NCI-H345 (cell line): Measurements from ENCODE around the gene PSMD14.
"Not testable (repeated sequence)": the region's sequence is repeated elsewhere in the genome, so short reads cannot be mapped to it uniquely, and the experiment has no call there.

ENCODE experiments used
- DNase-seq: peaks from one replicate; lab custom pipeline; 2025; lab: John Stamatoyannopoulos, UW

Gene PSMD14

GRCh38 chr2:161308178-161308955, at the start of gene PSMD14:
TSS of gene PSMD14 (plus strand) at chr2:161308425. CDS start at chr2:161318826, 10,401 bp downstream.
- DNase-seq: peak; percentile 93

DNA sequence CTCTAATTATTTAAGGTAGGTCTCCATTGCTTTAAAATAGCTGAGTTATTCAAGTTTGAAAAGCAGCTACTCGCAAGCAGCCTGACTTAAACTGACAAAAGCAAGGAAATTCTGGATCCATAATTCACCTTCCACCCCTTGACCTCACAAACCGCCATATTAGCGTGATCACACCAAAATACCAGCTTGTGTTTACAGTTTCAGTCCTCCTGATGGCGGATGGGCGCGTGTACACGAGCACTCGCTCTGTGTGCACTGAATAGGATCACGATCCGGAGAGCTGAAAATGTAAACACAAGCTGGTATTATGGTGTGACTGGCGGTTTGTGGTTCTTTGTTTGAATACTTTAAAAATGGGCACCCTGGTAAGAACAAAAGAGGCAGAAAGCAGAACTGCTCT, 42.4 kb upstream of the PSMD14 start:
- DNase-seq: peak; percentile 76

- DNase-seq: no peak
These were observed 39.1 kb upstream of the PSMD14 start for GRCh38 chr2:161269111-161269510.

GRCh38 chr2:161273038-161273760, 35.0 kb upstream of the PSMD14 start:
- peak; percentile 67 for DNase-seq

- not testable (repeated sequence) for DNase-seq
These were observed 29.5 kb upstream of the PSMD14 start for GRCh38 chr2:161278564-161279229.

- DNase-seq: not testable (repeated sequence)
These were observed 28.9 kb upstream of the PSMD14 start for GRCh38 chr2:161279230-161279815.

DNA sequence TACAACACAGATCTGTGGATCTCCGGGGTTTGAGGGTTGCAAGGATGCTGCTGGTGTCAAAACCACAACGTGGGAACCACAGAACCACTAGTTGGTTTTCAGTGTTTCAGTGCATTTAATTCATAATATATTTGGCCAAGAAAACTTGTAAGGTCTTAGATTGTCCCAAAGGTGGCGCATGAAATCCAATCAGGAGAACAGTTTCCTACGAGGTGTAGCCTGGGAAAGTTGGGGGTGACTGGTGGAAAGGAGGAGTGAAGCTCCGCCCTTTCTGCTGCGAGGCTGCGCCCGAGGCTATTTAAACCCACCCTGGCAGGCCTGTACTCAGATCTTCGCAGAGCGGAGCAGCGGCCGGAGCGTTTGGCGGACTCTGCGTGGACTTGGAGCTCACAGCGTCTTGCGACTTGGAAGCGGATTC, 27.3 kb upstream of the PSMD14 start:
- DNase-seq: not testable (repeated sequence)

DNA sequence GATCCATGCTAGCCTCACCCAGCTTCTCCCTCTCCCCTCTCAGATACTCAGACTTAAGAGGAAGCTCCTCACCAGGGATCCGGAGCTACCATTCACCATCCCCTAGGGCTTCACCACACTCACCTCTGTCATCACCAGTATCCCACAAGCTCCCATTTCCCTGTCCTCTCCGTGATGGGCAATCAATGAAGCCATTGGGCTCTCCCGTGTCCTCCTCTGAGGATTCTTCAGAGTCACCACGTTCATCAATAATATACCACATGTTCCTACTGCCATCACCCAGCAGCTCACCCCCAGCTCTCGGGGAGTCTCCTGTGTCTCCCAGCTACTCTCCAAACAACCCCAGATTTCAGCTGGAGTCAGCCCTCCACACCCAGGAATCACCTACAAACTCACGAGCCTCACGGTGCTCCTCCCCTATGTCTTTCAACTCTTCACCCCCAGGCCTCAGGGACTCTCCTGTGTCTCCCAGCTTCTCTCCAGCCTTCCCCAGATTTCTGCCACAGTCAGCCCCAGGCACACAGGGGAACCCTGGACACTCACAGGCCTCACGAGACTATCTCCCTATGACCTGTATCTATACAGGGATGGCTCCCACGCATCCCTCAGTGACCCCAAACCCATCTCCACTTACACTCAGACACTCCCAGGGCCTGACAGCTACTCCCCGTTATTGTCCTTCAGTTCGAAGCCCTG, 26.5 kb upstream of the PSMD14 start:
- DNase-seq: not testable (repeated sequence)

DNA sequence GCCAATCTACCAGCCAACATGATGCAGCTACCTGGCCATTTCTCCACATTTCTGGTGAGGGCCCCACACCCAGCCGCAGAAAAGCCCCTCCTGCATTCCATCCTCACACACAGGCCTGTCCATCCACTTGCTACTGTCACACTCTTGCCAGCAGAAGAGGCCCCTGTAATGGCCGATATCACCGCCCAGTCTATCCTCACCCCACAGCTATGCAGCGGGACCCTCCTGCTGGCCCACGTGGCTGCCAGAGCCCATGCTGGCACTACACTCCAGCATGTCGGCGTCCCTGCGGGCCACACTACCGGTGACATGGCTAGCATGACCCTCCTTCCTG, 25.9 kb upstream of the PSMD14 start:
- DNase-seq: not testable (repeated sequence)

DNA sequence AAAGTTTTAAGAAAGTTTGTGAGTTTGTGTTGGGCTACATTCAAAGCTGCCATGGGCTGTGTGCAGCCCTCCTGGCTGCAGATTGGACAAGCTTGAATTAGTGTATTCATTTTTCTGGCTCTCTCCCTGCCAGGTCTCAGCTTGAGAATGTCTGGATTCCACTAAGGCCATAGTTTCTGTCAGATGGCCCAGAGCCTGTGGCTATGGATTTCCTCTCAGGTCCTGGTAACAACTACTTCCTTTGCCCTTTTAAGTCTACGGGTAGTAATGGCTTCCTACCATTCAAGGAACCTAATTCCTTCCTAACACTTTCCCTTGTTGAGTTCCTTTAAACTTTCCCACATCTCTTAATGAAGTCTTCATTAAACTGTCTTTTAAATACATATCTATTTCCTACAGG, 24.3 kb upstream of the PSMD14 start:
- no peak for DNase-seq

DNA sequence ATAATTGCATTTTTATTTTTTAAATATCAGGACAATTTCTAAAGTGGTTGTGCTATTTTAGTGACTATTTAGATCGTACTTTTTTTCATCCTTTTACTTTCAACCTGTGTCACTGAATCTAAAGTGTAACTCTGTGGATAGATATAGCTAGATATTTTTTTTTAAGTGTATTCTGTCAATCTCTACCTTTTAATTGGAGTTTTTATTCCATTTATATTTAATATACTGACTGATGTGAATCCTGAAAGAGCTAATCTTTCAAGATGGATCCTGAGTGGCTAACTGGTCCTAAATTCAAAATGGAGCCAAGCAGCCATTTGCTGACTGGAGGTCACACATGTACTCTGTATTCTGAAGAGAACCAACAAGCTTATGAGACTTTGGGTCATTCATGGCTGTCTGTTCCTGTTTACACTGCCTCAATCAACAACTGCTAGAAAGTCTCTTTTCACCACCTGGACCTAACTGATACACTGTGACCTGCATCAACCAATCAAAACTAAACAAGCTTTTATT, 4.6 kb upstream of the PSMD14 start:
- no peak for DNase-seq

- DNase-seq: no peak
These were observed 1.3 kb upstream of the PSMD14 start for GRCh38 chr2:161306919-161307318.

DNA sequence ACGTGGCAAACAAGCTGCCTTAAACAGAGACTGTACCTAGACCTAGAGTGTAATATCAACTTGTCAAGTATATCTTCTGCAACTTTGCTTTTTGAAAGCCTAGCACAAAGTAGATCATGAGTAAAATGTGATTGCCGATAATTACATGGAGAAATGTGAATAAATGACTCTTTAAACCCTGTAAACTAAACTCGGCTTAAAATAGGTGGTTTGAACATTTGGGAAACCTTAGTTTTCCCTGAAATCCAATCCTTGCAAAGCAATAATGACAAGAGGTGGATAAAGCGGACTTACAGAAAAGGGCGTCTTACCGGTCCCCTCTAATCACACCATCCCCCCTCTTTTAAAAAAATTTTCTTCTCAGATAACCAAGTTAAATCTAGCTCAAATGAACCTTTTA, 549 bp upstream of the PSMD14 start:
- DNase-seq: no peak

GRCh38 chr2:161312996-161313395, 4.8 kb downstream of the PSMD14 start:
- DNase-seq: no peak

DNA sequence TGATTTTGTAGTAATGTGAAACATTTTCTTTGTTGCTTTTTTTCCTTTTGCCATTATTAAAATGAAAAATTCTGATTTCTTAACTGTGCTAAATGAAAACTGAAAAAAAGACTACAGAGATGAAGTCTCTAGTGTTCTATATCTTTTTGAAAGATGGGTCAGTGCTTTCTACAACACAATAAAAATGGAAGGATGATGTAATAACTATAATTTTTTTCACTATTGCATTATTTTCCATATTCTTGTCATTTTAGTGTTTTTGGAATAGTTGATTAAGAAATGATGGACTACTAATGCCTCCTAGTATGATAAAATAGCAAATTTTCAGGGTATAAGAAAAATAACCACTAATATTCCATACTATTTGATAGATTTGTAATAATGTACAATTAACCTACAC, 7.2 kb downstream of the PSMD14 start:
- no peak for DNase-seq

GRCh38 chr2:161316701-161317100, 8.5 kb downstream of the PSMD14 start:
- DNase-seq: no peak

DNA sequence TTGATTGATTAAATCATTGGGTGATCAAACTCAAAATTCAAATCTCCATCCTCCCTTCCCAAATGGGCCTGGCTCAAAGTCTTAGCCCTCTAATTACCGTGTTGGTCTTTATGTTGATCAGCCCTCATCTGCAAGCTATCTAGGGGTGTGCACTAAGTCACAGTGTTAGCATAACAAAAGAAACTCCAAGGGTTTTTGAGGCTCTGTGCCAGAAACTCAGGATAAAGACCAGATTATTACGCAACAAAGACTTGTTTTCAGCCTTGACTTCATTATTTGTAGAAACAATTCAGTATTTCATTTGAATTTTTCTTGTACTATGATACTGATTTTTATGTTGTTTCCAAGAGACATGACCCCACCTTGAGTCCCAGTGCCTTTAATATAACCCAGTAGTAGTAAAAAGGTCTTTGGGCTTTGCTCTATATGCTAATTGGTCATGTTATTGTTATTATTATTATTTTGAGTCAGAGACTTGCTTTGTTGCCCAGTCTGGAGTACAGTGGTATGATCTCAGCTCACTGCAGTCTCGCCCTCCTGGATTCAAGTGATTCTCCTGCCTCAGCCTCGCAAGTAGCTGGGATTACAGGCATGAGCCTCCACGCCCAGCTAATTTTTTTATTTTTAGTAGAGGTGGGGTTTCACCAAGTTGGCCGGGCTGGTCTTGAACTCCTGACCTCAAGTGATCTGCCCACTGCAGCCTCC, 13.9 kb downstream of the PSMD14 start:
- DNase-seq: no peak

DNA sequence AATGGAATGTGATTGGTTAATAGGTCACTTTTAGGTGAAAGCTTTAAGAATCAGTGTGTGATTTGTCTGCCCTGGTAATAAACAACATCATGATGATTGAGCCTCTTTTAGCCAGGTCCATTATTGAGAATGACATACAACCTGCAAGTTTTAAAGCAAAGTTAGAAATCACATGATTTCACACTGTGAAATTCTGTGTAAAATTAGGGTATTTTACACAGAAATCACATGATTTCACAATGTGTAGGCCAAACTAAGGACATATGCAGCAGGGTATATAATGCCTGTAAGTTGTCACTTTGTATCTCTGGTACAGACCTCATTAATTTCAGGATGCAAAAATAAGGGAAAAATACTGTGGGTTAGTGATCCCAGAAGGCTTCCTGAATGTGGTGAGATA, 16.7 kb downstream of the PSMD14 start:
- DNase-seq: no peak

GRCh38 chr2:161327582-161327981, 19.4 kb downstream of the PSMD14 start:
- no peak for DNase-seq

GRCh38 chr2:161332371-161332967, 24.2 kb downstream of the PSMD14 start:
- no peak for DNase-seq

DNA sequence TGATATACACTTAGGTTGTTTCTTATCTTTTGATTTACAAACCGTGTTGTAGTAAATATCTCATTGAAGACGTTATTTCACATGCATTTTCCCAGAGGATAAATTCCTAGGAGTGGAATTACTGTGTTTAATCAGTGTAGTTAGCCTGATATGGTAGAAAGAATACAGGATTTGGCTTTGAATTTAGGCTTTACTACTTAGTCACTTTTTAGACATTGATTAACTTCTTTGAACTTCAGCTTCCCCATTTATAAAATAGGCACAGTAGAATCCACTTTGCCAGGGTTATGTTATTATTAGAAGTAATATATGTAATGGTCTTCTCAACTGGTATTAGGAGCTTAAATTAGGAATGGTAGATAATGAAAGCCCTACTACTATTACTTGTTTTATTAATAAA, 27.4 kb downstream of the PSMD14 start:
- DNase-seq: no peak
